ENCODE data around the gene MAP6. TPM values are rescaled to one million over a fixed set of nuclear protein-coding genes. Genes with fewer than 3 reads are reported as not detected.
A peak's percentile ranks its signal among the peaks of the same experiment; 100 is the strongest.

MAP6 gene
- total and polyA plus RNA-seq, 9 of the 15 experiments (the other 6 are each of a cell fraction or from before 2014, with no cell fraction given) = not detected

GRCh38 chr11:75589933-75590332, 78.9 kb downstream of the MAP6 start (continued):
- TF ChIP-seq CUX1 (CRISPR knock-in tag; IDR thresholded peaks at IDR 0.05) (peak; percentile 38; the same call in 1 of the 2 replicates), SPI1 (IDR thresholded peaks at IDR 0.05; ENCODE audit: borderline replicate concordance, low read depth, low read length) (no peak), NBN (IDR thresholded peaks at IDR 0.05; ENCODE audit: low read depth) (peak; percentile 83; the same call in 1 of the 2 replicates), MTA3 (IDR thresholded peaks at IDR 0.05; ENCODE audit: borderline replicate concordance) (0 out of 2 replicates have a peak, but pooled peaks have one; percentile 32), HMG20B (CRISPR knock-in tag; IDR thresholded peaks at IDR 0.05) (no peak), ZNF395 (CRISPR knock-in tag; IDR thresholded peaks at IDR 0.05) (peak; percentile 88), EHMT2 (IDR thresholded peaks at IDR 0.05) (peak; percentile 70; the same call in 1 of the 2 replicates), ARID2 (IDR thresholded peaks at IDR 0.05) (no peak), ZNF217 (CRISPR knock-in tag; IDR thresholded peaks at IDR 0.05) (no peak), ETS2 (tag; IDR thresholded peaks at IDR 0.05; ENCODE audit: borderline replicate concordance, poor library complexity, severe bottlenecking) (no peak), ILF3 (IDR thresholded peaks at IDR 0.05; ENCODE audit: borderline replicate concordance) (no peak), ZNF143 (CRISPR knock-in tag; IDR thresholded peaks at IDR 0.05) (no peak), BRCA1 (IDR thresholded peaks at IDR 0.05) (no peak), BRCA1 (CRISPR knock-in tag; IDR thresholded peaks at IDR 0.05) (no peak), RBM22 (IDR thresholded peaks at IDR 0.05; ENCODE audit: low read depth, low read length, poor library complexity, severe bottlenecking) (no peak), ZBTB33 (CRISPR knock-in tag; IDR thresholded peaks at IDR 0.05) (no peak), SIN3B (IDR thresholded peaks at IDR 0.05; ENCODE audit: low read depth) (no peak), CBX1 (IDR thresholded peaks at IDR 0.05; ENCODE audit: low read depth) (no peak), ZNF224 (CRISPR knock-in tag; IDR thresholded peaks at IDR 0.05) (no peak), ZNF311 (CRISPR knock-in tag; IDR thresholded peaks at IDR 0.05) (no peak), ZBTB7A (IDR thresholded peaks at IDR 0.05; ENCODE audit: borderline replicate concordance, control insufficient read depth, low read depth, low read length) (no peak), ZNF436 (CRISPR knock-in tag; IDR thresholded peaks at IDR 0.05) (no peak), TBL1XR1 (IDR thresholded peaks at IDR 0.05; ENCODE audit: low read length in 2 of 2) (peak; percentile 49 to 93; a peak in 3 of 4 replicates)

Data from K562 (cell line).